Left renal cortex interstitium (tissue), 4 donors: ENCODE results near the gene CCDC148. TPM values are rescaled to one million over a fixed set of nuclear protein-coding genes. Genes with fewer than 3 reads are reported as not detected.
A peak's percentile ranks its signal among the peaks of the same experiment; 100 is the strongest.

ENCODE experiments used
- DNase-seq, 4 donors: peaks; one replicate each; pipeline ENCODE4 v3.0.0-alpha.2; 2013; ENCODE audit warnings: low read depth in 4 of 4, low spot score in 2 of 4, missing footprints in 1 of 4
- polyA plus RNA-seq, 4 donors: library from polyadenylated mRNA; unstranded; fragments of 120-200 nt; gene quantifications; one replicate each; pipeline ENCODE4 v1.2.1, GENCODE V29; 2013; ENCODE audit not compliant: insufficient read length in 4 of 4

Gene CCDC148
- polyA plus RNA-seq, 4 donors: 7.3 to 11.2 (median 8.8) TPM

GRCh38 chr2:158131919-158132566, 324.5 kb downstream of the CCDC148 start:
- DNase-seq: peak in 1 of 4 donors; percentile 56

GRCh38 chr2:158131483-158131912, 325.1 kb downstream of the CCDC148 start:
- DNase-seq: no peak

GRCh38 chr2:158130832-158131473, 325.6 kb downstream of the CCDC148 start:
- no peak for DNase-seq

- no peak for DNase-seq
These were observed 327.5 kb downstream of the CCDC148 start for GRCh38 chr2:158129037-158129436.

GRCh38 chr2:158128168-158128973, 328.2 kb downstream of the CCDC148 start:
- DNase-seq: no peak

- DNase-seq: no peak
These were observed 329.2 kb downstream of the CCDC148 start for GRCh38 chr2:158127380-158127804.

GRCh38 chr2:158125756-158126498, 330.6 kb downstream of the CCDC148 start:
- DNase-seq: no peak

GRCh38 chr2:158124896-158125295, 331.7 kb downstream of the CCDC148 start:
- DNase-seq: no peak

Other genes with a start within 250 kb of the CCDC148 start
- gene PKP4, start 199 bp upstream of the CCDC148 start, polyA plus RNA-seq: 100 to 1,000 TPM; 119 to 194 (median 161) TPM